Muscle layer of colon (tissue), 2 donors: Measurements from ENCODE around the gene TAF4.
A peak's percentile ranks its signal among the peaks of the same experiment; 100 is the strongest.

ENCODE experiments used
- H3K27ac ChIP-seq: one replicate; pipeline ENCODE4 v1.7.0; 2013; ENCODE audit warnings: low read depth, mild to moderate bottlenecking, low read length, moderate library complexity
- H3K27me3 ChIP-seq, 2 donors: one replicate each; pipeline ENCODE4 v1.7.0; 2013; ENCODE audit warnings: low read length in 2 of 2, mild to moderate bottlenecking in 2 of 2; ENCODE audit not compliant: insufficient read depth in 2 of 2, control insufficient read depth in 1 of 2
- H3K36me3 ChIP-seq: one replicate; pipeline ENCODE4 v1.7.0; 2013; ENCODE audit warnings: mild to moderate bottlenecking, low read length; ENCODE audit not compliant: insufficient read depth
- H3K4me1 ChIP-seq: one replicate; pipeline ENCODE4 v1.7.0; 2013; ENCODE audit warnings: mild to moderate bottlenecking, low read length; ENCODE audit not compliant: insufficient read depth
- H3K4me3 ChIP-seq, 2 donors: one replicate each; pipeline ENCODE4 v1.7.0; 2013; ENCODE audit warnings: low read length in 2 of 2, low read depth in 1 of 2, mild to moderate bottlenecking in 1 of 2, moderate library complexity in 1 of 2
- H3K9ac ChIP-seq: one replicate; pipeline ENCODE4 v1.7.0; 2013; ENCODE audit warnings: low read length
- H3K9me3 ChIP-seq: one replicate; pipeline ENCODE4 v1.7.0; 2013; ENCODE audit warnings: mild to moderate bottlenecking, low read length
- donor health status: abdominal sarcoma.
- donor health status: Adenocarcinoma of cecum.

TAF4 gene

GRCh38 chr20:62065674-62066338 is at the start of gene TAF4:
Gene TAF4, minus strand, starts transcription at chr20:62065881. Its CDS starts 71 bp downstream, at chr20:62065810.
- Histone ChIP-seq H3K4me1 (peaks cover 29% of the 10 kb centered on the region), H3K27ac (peak within 1 kb of the TSS; percentile 71), H3K36me3 (no peaks in the 10 kb centered on the region), H3K27me3 (no peaks in the 10 kb centered on the region), H3K9ac (peak within 1 kb of the TSS; percentile 49), H3K9me3 (no peaks in the 10 kb centered on the region), H3K4me3 (peak within 1 kb of the TSS; percentile 45 to 77)

- Histone ChIP-seq H3K36me3 (no peaks in the 10 kb centered on the region), H3K9ac (no peak overlapping the region), H3K27me3 (peaks cover 0 to 21% of the 10 kb centered on the region in 2 donors), H3K4me3 (no peak overlapping the region), H3K27ac (no peak overlapping the region), H3K4me1 (no peaks in the 10 kb centered on the region), H3K9me3 (no peaks in the 10 kb centered on the region)
Measured at GRCh38 chr20:62114894-62115293, 49.2 kb upstream of the TAF4 start.

GRCh38 chr20:62112368-62112767 is 46.7 kb upstream of the TAF4 start:
- H3K36me3 ChIP-seq, result no peaks in the 10 kb centered on the region
- no peaks in the 10 kb centered on the region for H3K4me1 ChIP-seq
- H3K27me3 ChIP-seq, result peaks cover 0 to 15% of the 10 kb centered on the region in 2 donors
- H3K4me3 ChIP-seq, result no peak overlapping the region
- H3K9me3 ChIP-seq, result no peaks in the 10 kb centered on the region
- no peak overlapping the region for H3K27ac ChIP-seq
- H3K9ac ChIP-seq, result no peak overlapping the region

- Histone ChIP-seq H3K9ac (no peak overlapping the region), H3K9me3 (no peaks in the 10 kb centered on the region), H3K36me3 (no peaks in the 10 kb centered on the region), H3K27me3 (peaks cover 0 to 10% of the 10 kb centered on the region in 2 donors), H3K4me1 (no peaks in the 10 kb centered on the region), H3K27ac (no peak overlapping the region), H3K4me3 (no peak overlapping the region)
Measured at GRCh38 chr20:62111148-62111547, 45.5 kb upstream of the TAF4 start.

GRCh38 chr20:62105592-62105991 is 39.9 kb upstream of the TAF4 start:
- Histone ChIP-seq H3K9ac (no peak overlapping the region), H3K27me3 (no peaks in the 10 kb centered on the region), H3K27ac (no peak overlapping the region), H3K4me3 (no peak overlapping the region), H3K36me3 (no peaks in the 10 kb centered on the region), H3K9me3 (no peaks in the 10 kb centered on the region), H3K4me1 (peaks cover 9% of the 10 kb centered on the region)

- H3K27ac ChIP-seq, result no peak overlapping the region
- no peak overlapping the region for H3K4me3 ChIP-seq
- no peaks in the 10 kb centered on the region for H3K36me3 ChIP-seq
- H3K9ac ChIP-seq, result no peak overlapping the region
- H3K9me3 ChIP-seq, result no peaks in the 10 kb centered on the region
- H3K4me1 ChIP-seq, result peaks cover 9% of the 10 kb centered on the region
- H3K27me3 ChIP-seq, result no peaks in the 10 kb centered on the region
Measured at GRCh38 chr20:62104791-62105345, 39.2 kb upstream of the TAF4 start.

DNA sequence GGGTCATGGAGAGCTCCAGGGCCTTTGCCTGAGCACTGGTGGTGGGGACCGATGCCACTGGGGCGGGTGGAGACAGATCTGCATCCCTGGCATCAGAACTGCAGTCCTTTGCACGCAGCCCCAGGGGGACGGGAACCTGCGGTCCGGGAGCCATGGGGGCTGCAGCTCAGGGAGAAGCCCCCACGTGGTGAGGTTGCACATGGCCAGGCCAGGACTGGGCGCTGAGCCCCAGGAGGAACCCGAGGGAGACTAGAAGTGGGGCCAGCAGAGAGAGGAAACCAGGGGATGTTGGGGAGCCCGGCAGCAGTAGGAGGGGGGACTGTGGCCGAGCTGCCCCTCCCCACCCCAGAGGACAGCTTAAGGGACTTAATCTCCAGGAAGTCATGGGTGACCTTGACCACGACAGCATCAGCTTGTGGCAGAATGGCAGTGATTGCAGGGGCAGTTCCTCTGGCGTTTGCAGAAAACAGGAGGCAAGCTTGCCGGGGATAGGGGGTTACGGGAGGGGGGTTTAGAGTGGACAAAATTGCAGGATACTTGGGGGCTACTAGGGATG is 38.6 kb upstream of the TAF4 start:
- no peaks in the 10 kb centered on the region for H3K27me3 ChIP-seq
- H3K27ac ChIP-seq, result no peak overlapping the region
- no peaks in the 10 kb centered on the region for H3K9me3 ChIP-seq
- no peak overlapping the region for H3K9ac ChIP-seq
- no peak overlapping the region for H3K4me3 ChIP-seq
- H3K36me3 ChIP-seq, result no peaks in the 10 kb centered on the region
- H3K4me1 ChIP-seq, result peaks cover 9% of the 10 kb centered on the region

DNA sequence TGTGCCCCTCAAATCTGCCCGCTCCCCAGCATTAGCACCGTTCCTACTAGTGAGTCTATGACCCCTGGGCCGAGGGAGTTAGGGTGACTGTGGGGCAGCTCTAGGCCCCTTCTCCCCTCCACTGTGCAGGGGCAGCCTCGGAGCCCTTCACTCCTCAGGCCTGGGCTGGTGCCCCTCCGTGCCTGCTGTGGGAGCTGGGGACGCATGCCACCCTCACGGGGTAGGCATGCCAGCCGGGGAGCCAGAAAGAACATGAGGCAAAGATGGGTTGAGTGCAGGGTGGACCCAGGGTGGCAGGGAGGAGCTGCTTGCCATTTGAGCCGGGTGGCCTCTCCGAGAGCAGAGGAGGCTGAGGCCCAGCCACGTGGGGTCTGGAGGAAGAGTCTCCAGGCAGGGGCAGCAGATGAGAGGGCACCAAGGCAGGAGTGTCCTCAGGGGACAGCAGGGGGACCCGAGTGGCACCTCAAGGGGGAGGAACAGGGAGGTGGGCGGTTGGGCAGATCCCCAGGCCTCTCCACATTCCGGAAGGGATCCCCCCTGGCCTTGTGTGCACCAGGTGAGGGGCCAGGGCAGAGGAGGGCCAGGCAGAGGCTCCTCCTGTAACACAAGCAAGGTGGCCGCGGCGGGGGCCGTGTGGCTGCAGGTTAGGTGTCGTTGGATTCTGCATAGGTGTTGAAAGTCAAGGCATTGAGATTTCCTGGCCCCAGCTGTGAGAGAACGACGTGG is 38.0 kb upstream of the TAF4 start:
- Histone ChIP-seq H3K27me3 (no peaks in the 10 kb centered on the region), H3K27ac (no peak overlapping the region), H3K36me3 (no peaks in the 10 kb centered on the region), H3K4me1 (peaks cover 9% of the 10 kb centered on the region), H3K4me3 (no peak overlapping the region), H3K9ac (no peak overlapping the region), H3K9me3 (no peaks in the 10 kb centered on the region)

DNA sequence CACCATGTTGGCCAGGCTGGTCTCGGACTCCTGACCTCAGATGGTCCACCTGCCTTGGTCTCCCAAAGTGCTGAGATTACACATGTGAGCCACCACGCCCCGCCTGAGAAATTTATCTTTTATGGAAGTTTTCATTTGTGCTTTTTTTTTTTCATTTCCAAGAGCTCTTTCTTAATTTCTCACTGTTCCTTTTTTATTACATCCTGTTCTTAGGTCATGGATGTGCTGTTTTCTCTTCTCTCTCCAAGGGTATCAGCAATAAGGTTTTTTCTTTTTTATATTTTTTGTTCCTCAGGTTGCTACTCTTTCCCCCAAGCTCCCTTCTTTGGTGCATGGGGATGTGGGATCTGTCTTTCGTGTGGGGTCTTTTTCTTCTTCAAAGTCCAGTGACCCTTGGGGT is 35.4 kb upstream of the TAF4 start:
- peaks cover 9% of the 10 kb centered on the region for H3K4me1 ChIP-seq
- no peak overlapping the region for H3K4me3 ChIP-seq
- H3K9ac ChIP-seq, result no peak overlapping the region
- no peaks in the 10 kb centered on the region for H3K27me3 ChIP-seq
- H3K27ac ChIP-seq, result no peak overlapping the region
- H3K9me3 ChIP-seq, result no peaks in the 10 kb centered on the region
- no peaks in the 10 kb centered on the region for H3K36me3 ChIP-seq

DNA sequence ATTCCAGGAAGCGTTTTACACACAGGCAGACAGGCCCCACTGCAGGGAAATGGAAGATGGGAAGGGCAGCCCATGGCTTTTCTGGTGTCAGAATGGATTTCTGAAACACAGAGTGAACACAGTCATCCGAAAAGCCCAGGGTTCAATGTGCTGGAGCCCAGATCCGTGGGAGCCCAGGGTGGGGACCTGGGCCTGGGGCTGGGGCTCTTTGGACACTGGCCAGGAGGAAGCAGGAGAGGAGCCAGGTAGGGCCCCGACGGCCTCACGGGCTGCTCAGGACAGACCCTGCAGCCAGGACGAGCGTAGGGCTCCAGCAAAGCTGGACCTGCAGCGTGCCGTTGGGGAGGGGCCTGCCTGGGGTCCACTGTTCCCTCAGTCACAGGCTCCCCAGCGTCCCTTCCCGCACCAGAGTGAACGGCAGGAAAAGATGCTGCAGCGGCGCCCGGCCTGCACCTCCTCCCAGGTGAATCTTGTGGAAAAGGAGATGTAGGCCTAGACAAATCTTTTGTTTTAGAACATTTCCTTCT is 32.3 kb upstream of the TAF4 start:
- Histone ChIP-seq H3K4me3 (no peak overlapping the region), H3K27ac (no peak overlapping the region), H3K9ac (no peak overlapping the region), H3K9me3 (no peaks in the 10 kb centered on the region), H3K4me1 (no peaks in the 10 kb centered on the region), H3K27me3 (no peaks in the 10 kb centered on the region), H3K36me3 (no peaks in the 10 kb centered on the region)
